Mesenteric fat pad (tissue), 1 donor: Measurements from ENCODE around the gene GNRHR. TPM values are rescaled to one million over a fixed set of nuclear protein-coding genes. Genes with fewer than 3 reads are reported as not detected.
"Not testable (repeated sequence)": the region's sequence is repeated elsewhere in the genome, so short reads cannot be mapped to it uniquely, and the experiment has no call there.

Experiments
- DNase-seq: peaks from one replicate; pipeline ENCODE4 v3.0.0-alpha.2; 2020; ENCODE audit warnings: low spot score
- total RNA-seq: library from RNA; stranded (reverse); fragmentation: NEBNext Ultra II Directional; extraction: Animal tissue kit (Norgen Biotek cat#: 25700); gene quantifications from one replicate; pipeline ENCODE4 v1.2.1, GENCODE V29; 2021
- donor health status: DM: yes; HTN: yes; CAD: no.

The GNRHR gene
- total RNA-seq, 1 donor from 2014 or later, result not detected

- not testable (repeated sequence) for DNase-seq
Measured at GRCh38 chr4:67730511-67730910, 23.7 kb downstream of the GNRHR start.

GRCh38 chr4:67727124-67727850 lies 26.9 kb downstream of the GNRHR start:
- DNase-seq, result no peak

DNA sequence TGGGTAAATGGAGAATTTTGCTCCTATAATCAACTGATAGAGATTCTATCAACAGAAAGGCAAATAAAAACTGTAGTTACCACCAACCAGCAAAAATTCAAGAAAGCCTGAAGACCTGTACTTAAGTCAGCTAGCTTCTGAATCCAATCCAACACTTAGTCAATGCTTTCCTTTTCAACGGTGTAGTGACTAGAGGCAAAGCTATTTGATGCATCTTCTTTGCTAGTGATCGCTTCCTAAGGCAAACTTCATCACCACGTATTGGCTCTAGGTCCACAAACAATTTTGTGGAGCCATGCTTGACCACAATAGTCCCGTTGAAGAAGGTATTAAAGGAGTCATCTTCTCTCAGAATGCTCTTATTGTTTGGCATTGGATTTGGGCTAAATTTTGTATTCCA lies 28.2 kb downstream of the GNRHR start:
- DNase-seq, result no peak

GRCh38 chr4:67725132-67725531 lies 29.1 kb downstream of the GNRHR start:
- no peak for DNase-seq

DNA sequence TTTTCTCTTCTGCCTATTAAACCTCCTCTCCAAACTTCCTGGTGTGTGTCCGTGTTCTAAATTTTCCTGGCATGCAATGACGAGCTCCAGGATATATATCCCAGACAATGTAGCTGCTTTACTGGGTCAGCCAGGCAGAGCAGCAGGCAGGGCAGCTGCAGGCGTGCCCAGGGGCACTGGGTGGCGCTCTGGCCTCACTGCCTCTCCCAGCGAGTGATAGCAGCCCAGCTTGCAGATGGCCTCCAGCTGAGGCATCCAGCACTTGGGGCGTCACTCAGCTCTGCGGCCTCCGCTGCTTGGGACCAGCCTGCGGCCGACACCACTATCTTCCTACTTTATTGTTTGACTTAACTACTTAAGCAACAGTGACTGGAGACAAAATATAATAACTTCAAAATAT lies 30.2 kb downstream of the GNRHR start:
- no peak for DNase-seq

DNA sequence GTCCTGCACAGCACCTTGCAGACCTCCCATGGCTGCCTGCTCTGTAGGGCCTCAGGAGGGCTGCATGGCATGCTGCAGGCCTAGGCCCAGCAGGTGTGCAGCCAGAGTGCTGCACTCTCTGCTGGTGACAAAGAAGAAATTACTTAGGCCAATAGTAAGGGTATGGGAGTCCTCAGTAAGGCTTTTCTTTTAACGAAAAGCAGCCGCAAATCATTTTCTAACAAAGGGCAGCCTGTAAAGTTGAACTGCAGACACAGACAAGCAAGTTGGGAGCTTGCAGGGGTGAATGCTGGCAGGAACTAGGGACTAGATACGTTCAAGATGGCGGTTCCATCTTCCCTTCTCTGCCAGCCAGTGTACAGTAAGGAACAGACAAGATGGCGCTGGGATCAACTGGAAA lies 30.8 kb downstream of the GNRHR start:
- DNase-seq, result no peak

DNA sequence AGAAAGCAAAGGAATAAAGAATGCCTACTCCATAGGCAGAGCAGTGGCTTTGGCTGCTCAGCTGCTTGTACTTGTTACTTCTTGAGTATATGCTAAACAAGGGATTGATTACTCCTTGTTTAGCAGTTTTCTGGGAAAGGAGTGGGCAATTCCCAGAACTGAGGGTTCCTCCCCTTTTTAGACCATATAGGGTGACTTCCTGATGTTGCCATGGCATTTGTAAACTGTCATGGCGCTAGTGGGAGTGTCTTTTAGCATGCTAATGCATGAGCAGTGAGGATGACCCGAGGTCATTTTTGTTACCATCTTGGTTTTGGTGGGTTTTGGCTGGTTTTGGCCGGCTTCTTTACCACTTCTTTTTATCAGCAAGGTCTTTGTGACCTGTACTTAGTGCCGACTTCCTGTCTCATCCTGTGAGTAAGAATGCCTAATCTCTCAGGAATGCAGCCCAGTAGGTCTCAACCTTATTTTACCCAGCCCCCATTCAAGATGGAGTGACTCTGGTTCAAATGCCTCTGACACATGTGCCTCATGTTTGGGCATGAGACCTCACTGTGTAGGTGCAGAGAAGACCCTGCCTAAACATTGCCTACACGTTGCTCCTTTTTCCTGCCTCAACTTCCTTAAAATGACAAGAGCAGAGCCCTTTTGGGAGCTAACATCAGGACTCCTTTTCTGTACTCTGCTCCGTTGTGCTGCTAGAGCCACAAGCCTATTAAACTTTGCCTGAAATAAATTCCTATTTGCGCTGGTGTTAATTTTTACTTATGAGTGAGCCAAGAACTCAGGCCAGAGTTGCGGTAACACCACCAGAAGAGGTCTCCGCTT lies 32.2 kb downstream of the GNRHR start:
- DNase-seq, result no peak

DNA sequence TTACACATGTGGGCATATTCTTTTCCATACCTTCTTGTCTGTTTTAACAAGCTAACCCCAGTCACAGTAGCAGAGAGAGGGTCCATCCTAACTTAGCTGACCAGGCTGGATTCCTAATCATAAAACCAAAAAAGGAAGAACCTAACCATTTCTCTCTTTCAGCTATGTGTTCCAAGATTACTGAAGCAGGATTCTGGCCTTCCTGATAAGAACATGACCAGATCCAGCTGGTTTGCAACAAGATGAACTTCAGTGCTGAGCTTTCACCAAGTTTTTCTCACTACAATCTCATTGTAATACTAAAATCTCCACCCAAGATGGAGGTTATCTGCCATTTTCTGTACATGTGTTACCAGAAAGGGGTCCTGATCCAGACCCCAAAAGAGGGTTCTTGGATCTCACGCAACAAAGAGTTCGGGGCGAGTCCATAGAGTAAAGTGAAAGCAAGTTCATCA lies 32.8 kb downstream of the GNRHR start:
- no peak for DNase-seq

GRCh38 chr4:67719953-67720617 lies 34.1 kb downstream of the GNRHR start:
- no peak for DNase-seq

GRCh38 chr4:67718848-67719247 lies 35.3 kb downstream of the GNRHR start:
- no peak for DNase-seq

GRCh38 chr4:67717586-67717985 lies 36.6 kb downstream of the GNRHR start:
- DNase-seq, result no peak

GRCh38 chr4:67714955-67715354 lies 39.2 kb downstream of the GNRHR start:
- DNase-seq, result no peak

GRCh38 chr4:67714248-67714583 lies 40.0 kb downstream of the GNRHR start:
- DNase-seq, result no peak

DNA sequence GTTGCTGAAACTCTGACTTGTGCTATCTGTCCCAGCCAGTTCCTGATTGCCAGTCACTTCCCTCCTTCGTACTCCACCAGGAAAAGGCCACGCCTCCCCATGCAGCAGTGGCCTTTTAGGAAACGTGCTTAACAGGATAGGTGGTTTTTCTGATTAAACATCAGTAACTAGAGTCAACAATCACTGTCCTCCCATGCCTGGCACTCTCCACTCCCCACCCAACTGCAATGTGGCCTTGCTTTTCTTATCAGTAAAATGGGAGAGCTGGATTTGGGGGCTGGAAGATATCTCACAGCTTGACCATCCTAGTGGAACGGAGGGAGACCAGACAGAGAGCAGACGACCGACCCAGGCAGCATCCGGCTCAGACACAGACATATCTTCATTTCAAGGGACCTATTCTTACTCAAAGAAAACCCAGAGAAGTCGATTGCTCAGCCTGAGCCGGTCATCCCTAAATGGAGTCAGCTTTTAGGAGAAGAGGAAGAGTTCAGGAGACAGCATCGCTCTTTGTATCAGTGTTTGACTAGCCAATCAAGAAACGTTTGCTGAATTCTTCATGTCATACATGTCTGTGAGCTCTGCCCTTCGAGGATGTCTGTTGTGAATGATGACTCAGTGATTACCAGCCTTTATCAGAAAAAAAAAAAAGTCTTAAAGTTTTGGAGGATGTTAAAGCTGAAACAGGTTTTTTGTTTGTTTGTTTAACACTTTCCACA lies 40.5 kb downstream of the GNRHR start:
- DNase-seq, result no peak

- no peak for DNase-seq
Measured at GRCh38 chr4:67712650-67713528, 41.3 kb downstream of the GNRHR start.

GRCh38 chr4:67712000-67712625 lies 42.1 kb downstream of the GNRHR start:
- DNase-seq, result no peak

GRCh38 chr4:67706682-67707081 lies 47.5 kb downstream of the GNRHR start:
- not testable (repeated sequence) for DNase-seq

GRCh38 chr4:67704843-67705242 lies 49.3 kb downstream of the GNRHR start:
- no peak for DNase-seq

DNA sequence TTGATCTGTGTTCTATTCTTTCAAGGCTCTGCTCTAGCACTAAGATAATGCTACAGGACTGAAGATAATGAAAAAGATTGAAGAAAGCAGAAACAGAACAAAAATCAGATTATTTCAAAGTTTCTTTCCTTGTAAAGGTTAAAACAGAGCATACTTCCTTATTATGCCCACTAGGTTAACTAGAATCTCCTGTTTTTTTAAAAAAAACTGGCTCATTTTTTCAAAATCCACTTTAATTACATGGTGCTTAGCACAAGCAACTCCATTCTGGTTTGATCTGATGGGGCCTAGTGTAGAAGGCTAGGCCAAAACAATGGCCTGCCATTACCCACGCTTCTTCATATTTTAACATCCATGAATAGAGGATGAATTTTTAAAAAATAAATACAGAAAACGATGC lies 52.0 kb downstream of the GNRHR start:
- no peak for DNase-seq

- DNase-seq, result no peak
Measured at GRCh38 chr4:67701517-67701850, 52.7 kb downstream of the GNRHR start.
